ENCODE results near the gene INPP4A. TPM values are rescaled to one million over a fixed set of nuclear protein-coding genes. Genes with fewer than 3 reads are reported as not detected.

INPP4A gene
- total RNA-seq, 4 donors from 2014 or later: 13.6 to 25.2 (median 17.2) TPM

DNA sequence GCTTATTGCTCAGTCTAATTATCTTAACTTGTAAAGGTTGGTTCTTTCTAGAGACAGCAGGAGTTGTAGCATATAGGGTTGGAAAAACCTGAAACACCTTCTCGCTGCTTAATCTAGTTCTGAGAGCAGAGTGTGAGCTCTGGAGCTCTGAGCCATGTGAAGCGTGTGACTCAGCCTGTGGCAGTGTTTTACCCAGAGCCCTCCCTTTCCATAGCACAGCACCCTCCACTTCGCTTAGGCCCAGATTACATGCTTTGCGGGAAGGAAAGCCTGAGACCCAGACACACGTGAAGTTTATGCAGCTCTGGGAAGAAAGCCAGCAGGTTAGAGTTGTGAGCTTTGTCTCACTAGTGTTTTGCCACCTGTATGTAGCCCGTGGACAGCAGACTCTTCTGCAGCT, 74.5 kb downstream of the INPP4A start:
- Histone ChIP-seq H3K4me3 (no peak overlapping the region), H3K4me1 (no peaks in the 10 kb centered on the region), H3K27ac (no peak overlapping the region), H3K36me3 (peaks cover 10% of the 10 kb centered on the region), H3K27me3 (no peaks in the 10 kb centered on the region), H3K9me3 (no peaks in the 10 kb centered on the region)
- 71% methylated on average over 6 of the region's 6 CpGs for WGBS
- no peak for TF ChIP-seq POLR2A (IDR thresholded peaks at IDR 0.05)
- TF ChIP-seq, protein P1, sequence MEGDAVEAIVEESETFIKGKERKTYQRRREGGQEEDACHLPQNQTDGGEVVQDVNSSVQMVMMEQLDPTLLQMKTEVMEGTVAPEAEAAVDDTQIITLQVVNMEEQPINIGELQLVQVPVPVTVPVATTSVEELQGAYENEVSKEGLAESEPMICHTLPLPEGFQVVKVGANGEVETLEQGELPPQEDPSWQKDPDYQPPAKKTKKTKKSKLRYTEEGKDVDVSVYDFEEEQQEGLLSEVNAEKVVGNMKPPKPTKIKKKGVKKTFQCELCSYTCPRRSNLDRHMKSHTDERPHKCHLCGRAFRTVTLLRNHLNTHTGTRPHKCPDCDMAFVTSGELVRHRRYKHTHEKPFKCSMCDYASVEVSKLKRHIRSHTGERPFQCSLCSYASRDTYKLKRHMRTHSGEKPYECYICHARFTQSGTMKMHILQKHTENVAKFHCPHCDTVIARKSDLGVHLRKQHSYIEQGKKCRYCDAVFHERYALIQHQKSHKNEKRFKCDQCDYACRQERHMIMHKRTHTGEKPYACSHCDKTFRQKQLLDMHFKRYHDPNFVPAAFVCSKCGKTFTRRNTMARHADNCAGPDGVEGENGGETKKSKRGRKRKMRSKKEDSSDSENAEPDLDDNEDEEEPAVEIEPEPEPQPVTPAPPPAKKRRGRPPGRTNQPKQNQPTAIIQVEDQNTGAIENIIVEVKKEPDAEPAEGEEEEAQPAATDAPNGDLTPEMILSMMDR (IDR thresholded peaks at IDR 0.05): no peak
- no peak for TF ChIP-seq POLR2AphosphoS5 (IDR thresholded peaks at IDR 0.05)
- TF ChIP-seq EP300 (IDR thresholded peaks at IDR 0.05): no peak
- no peak for DNase-seq (ENCODE audit: low spot score in 2 of 2)

DNA sequence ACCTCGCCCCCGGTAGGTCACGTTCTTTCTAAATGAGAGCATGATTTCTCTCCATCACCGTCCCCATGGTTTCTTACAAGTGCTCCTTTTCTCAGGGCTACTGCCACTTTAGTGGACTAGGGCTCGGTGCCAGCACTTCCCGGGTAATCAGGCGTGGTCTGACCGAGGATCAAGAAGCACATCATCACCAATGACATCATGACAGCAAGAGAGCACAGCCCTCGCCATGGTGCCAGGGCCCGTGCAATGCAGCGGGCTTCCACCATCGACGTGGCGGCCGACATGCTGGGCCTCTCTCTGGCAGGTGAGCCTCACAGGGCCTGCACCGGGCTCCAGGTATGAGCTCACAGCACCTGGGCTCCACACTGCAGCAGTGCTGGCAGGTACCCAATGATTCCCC, 75.2 kb downstream of the INPP4A start:
- no peak for TF ChIP-seq EP300 (IDR thresholded peaks at IDR 0.05)
- TF ChIP-seq POLR2AphosphoS5 (IDR thresholded peaks at IDR 0.05): no peak
- no peak for TF ChIP-seq POLR2A (IDR thresholded peaks at IDR 0.05)
- TF ChIP-seq, protein P1 (IDR thresholded peaks at IDR 0.05): no peak
- H3K4me1 ChIP-seq: no peaks in the 10 kb centered on the region
- H3K9me3 ChIP-seq: no peaks in the 10 kb centered on the region
- no peak overlapping the region for H3K4me3 ChIP-seq
- H3K36me3 ChIP-seq: peaks cover 10% of the 10 kb centered on the region
- H3K27me3 ChIP-seq: no peaks in the 10 kb centered on the region
- H3K27ac ChIP-seq: no peak overlapping the region
- WGBS: 92% methylated on average over 10 of the region's 16 CpGs
- DNase-seq (ENCODE audit: low spot score in 2 of 2): no peak

DNA sequence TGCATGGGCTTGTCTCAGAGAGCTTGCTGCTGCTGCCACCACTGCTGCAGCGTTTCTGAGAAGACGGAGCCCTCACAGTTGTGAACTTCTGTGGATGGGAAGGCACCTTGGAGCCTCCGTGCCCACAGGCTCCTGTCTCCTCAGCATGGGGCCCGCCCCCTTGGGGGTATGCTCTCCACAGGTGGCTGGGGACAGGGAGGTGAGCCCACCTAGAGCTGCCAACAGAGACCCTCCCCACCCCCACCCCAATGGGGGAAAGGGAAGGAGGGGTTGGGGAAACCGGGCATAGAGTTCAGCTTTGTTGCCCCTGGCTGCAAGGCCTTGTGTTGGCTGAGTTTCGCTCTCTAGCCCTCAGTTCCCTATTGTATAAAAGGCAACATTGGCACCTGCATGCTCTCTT, 76.1 kb downstream of the INPP4A start:
- TF ChIP-seq EP300 (IDR thresholded peaks at IDR 0.05): no peak
- TF ChIP-seq POLR2AphosphoS5 (IDR thresholded peaks at IDR 0.05): no peak
- TF ChIP-seq POLR2A (IDR thresholded peaks at IDR 0.05): no peak
- TF ChIP-seq, protein P1 (IDR thresholded peaks at IDR 0.05): no peak
- no peak for DNase-seq (ENCODE audit: low spot score in 2 of 2)
- WGBS: 90% methylated on average over 6 of the region's 6 CpGs
- H3K4me1 ChIP-seq: no peaks in the 10 kb centered on the region
- H3K36me3 ChIP-seq: peaks cover 10% of the 10 kb centered on the region
- H3K4me3 ChIP-seq: no peak overlapping the region
- H3K27me3 ChIP-seq: no peaks in the 10 kb centered on the region
- no peak overlapping the region for H3K27ac ChIP-seq
- H3K9me3 ChIP-seq: no peaks in the 10 kb centered on the region

DNA sequence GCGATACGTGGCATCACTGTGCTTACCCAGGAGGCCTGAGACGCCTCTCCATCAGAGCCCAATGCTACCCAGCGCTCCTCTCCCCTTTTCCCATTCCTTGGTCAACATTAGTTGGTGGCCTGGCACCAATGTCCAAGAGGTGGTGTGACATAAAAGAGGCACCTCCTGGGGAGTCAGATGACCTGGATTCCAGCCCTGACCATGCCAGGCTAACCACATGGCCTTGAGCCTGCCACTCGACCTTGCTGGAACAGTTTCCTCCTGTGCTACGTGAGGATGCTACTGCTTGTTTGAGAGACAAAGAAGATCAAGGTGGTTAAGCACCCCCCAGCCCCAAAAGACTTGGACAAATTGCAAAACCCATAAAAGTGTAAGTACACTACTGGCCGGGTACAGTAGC, 76.6 kb downstream of the INPP4A start:
- Histone ChIP-seq H3K4me3 (no peak overlapping the region), H3K27me3 (no peaks in the 10 kb centered on the region), H3K9me3 (no peaks in the 10 kb centered on the region), H3K36me3 (peaks cover 10% of the 10 kb centered on the region), H3K4me1 (no peaks in the 10 kb centered on the region), H3K27ac (no peak overlapping the region)
- no peak for TF ChIP-seq EP300 (IDR thresholded peaks at IDR 0.05)
- TF ChIP-seq POLR2AphosphoS5 (IDR thresholded peaks at IDR 0.05): no peak
- TF ChIP-seq, protein P1 (IDR thresholded peaks at IDR 0.05): no peak
- DNase-seq (ENCODE audit: low spot score in 2 of 2): no peak
- 95% methylated on average over 7 of the region's 7 CpGs for WGBS

DNA sequence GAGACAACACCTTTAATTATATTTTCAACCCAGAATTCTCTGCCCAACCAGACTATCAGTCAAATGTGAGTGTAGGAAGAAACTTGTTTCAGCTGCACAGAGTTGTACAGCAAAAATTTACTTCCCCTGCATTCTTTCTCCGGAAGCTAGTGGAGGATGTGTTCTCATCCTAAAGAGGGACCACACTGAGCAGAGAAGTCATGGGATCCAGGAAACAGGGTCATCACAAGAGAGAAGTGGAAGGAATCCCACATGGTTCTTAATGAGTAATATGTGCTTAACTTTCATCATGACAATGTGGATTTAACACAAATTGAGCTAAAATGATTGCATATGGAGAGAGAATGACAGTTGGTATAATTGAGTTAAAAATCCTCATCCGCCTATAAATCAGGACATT, 78.2 kb downstream of the INPP4A start:
- Histone ChIP-seq H3K36me3 (peaks cover 10% of the 10 kb centered on the region), H3K27ac (no peak overlapping the region), H3K4me3 (no peak overlapping the region), H3K9me3 (no peaks in the 10 kb centered on the region), H3K27me3 (no peaks in the 10 kb centered on the region), H3K4me1 (no peaks in the 10 kb centered on the region)
- WGBS: 92% methylated on average over 2 of the region's 2 CpGs
- TF ChIP-seq POLR2A (IDR thresholded peaks at IDR 0.05): no peak
- no peak for TF ChIP-seq POLR2AphosphoS5 (IDR thresholded peaks at IDR 0.05)
- TF ChIP-seq EP300 (IDR thresholded peaks at IDR 0.05): no peak
- TF ChIP-seq, protein P1 (IDR thresholded peaks at IDR 0.05): no peak
- DNase-seq (ENCODE audit: low spot score in 2 of 2): no peak
